WTC11 (cell line): ENCODE data around the gene F10. TPM values are rescaled to one million over a fixed set of nuclear protein-coding genes. Genes with fewer than 3 reads are reported as not detected.

ENCODE experiments used
- ATAC-seq: fragments of 200-7000 bp; cut with Tn5 transposase; 2 replicates; pipeline ENCODE4 v1.10.0; 2021; ENCODE audit warnings: mild to moderate bottlenecking, moderate library complexity
- CTCF ChIA-PET: fragments of 300-600 bp; sonication (Branson Sonifier 250); formaldehyde crosslinking; loops from one replicate; lab custom pipeline; 2021; ENCODE audit warnings: antibody characterized with exemption; lab: Charles Lee
- POLR2A ChIA-PET: fragments of 350-600 bp; sonication (Branson Sonifier 250); formaldehyde crosslinking; loops from one replicate; lab custom pipeline; 2021; ENCODE audit warnings: antibody characterized with exemption; lab: Charles Lee
- DNase-seq: peaks from one replicate; pipeline ENCODE4 v3.0.0; 2021; ENCODE audit warnings: low spot score
- H3K27ac Mint-ChIP-seq: 2 replicates; pipeline ENCODE4 v1.8.0; 2021; ENCODE audit warnings: mixed read lengths
- H3K27me3 Mint-ChIP-seq: 2 replicates; pipeline ENCODE4 v1.8.0; 2021; ENCODE audit warnings: low read depth, mild to moderate bottlenecking, moderate library complexity, mixed read lengths
- H3K36me3 Mint-ChIP-seq: 2 replicates; pipeline ENCODE4 v1.8.0; 2021; ENCODE audit warnings: mixed read lengths
- H3K4me1 Mint-ChIP-seq: 2 replicates; pipeline ENCODE4 v1.8.0; 2022; ENCODE audit warnings: mixed read lengths
- H3K4me3 Mint-ChIP-seq: 2 replicates; pipeline ENCODE4 v1.8.0; 2021; ENCODE audit warnings: mild to moderate bottlenecking, moderate library complexity, mixed read lengths
- H3K9me3 Mint-ChIP-seq: 2 replicates; pipeline ENCODE4 v1.8.0; 2021; ENCODE audit warnings: mixed read lengths
- AFF4 ChIP-seq: sonication (generic); formaldehyde crosslinking; IDR thresholded peaks from 2 replicates; pipeline ENCODE4 v1.8.1; 2023; ENCODE audit warnings: mild to moderate bottlenecking, missing genetic modification reagents, borderline replicate concordance
- ATF3 ChIP-seq: sonication (generic); formaldehyde crosslinking; conservative IDR thresholded peaks from 2 replicates; pipeline ENCODE4 v1.8.1; 2022; ENCODE audit warnings: mild to moderate bottlenecking, missing genetic modification reagents
- ATF6 ChIP-seq: sonication (generic); formaldehyde crosslinking; IDR thresholded peaks from 2 replicates; pipeline ENCODE4 v1.8.1; 2023; ENCODE audit warnings: mild to moderate bottlenecking, missing genetic modification reagents
- CTCF ChIP-seq: fragments of 200-600 bp; IDR thresholded peaks from 2 replicates; pipeline ENCODE4 v1.8.0; 2022; ENCODE audit warnings: antibody characterized with exemption
- FOXK1 ChIP-seq: sonication (generic); formaldehyde crosslinking; IDR thresholded peaks from 2 replicates; pipeline ENCODE4 v1.8.0; 2022; ENCODE audit warnings: mild to moderate bottlenecking, moderate library complexity, missing genetic modification reagents
- GTF2I ChIP-seq: fragments of 250-450 bp; sonication (Bioruptor Pico); conservative IDR thresholded peaks from 2 replicates; pipeline ENCODE4 v1.4.0; 2021; ENCODE audit warnings: mild to moderate bottlenecking
- KAT7 ChIP-seq: sonication (generic); formaldehyde crosslinking; IDR thresholded peaks from 2 replicates; pipeline ENCODE4 v1.8.1; 2023; ENCODE audit warnings: missing genetic modification reagents, mild to moderate bottlenecking, borderline replicate concordance
- MYBL2 ChIP-seq: sonication (generic); formaldehyde crosslinking; IDR thresholded peaks from 2 replicates; pipeline ENCODE4 v1.8.1; 2023; ENCODE audit warnings: mild to moderate bottlenecking, moderate library complexity, missing genetic modification reagents
- OVOL2 ChIP-seq: fragments of 250-450 bp; sonication (Bioruptor Pico); IDR thresholded peaks from 2 replicates; pipeline ENCODE4 v1.9.0; 2021; ENCODE audit warnings: mild to moderate bottlenecking, borderline replicate concordance
- RORB ChIP-seq: fragments of 250-450 bp; sonication (Bioruptor Pico); IDR thresholded peaks from 2 replicates; pipeline ENCODE4 v1.9.0; 2021; ENCODE audit warnings: mild to moderate bottlenecking
- SP1 ChIP-seq: sonication (generic); formaldehyde crosslinking; conservative IDR thresholded peaks from 2 replicates; pipeline ENCODE4 v1.8.1; 2022; ENCODE audit warnings: missing genetic modification reagents
- TP53 ChIP-seq: sonication (generic); formaldehyde crosslinking; IDR thresholded peaks from 2 replicates; pipeline ENCODE4 v1.8.1; 2023; ENCODE audit warnings: mild to moderate bottlenecking, missing genetic modification reagents
- ZNF281 ChIP-seq: sonication (generic); formaldehyde crosslinking; IDR thresholded peaks from 2 replicates; pipeline ENCODE4 v1.8.0; 2023; ENCODE audit warnings: mild to moderate bottlenecking, missing genetic modification reagents
- ZNF423 ChIP-seq: fragments of 250-450 bp; sonication (Bioruptor Pico); IDR thresholded peaks from 2 replicates; pipeline ENCODE4 v2.1.2; 2022; ENCODE audit warnings: mild to moderate bottlenecking, moderate library complexity
- ZNF512 ChIP-seq: sonication (generic); formaldehyde crosslinking; IDR thresholded peaks from 2 replicates; pipeline ENCODE4 v1.8.1; 2022; ENCODE audit warnings: missing genetic modification reagents, borderline replicate concordance
- ZNF671 ChIP-seq: fragments of 250-450 bp; sonication (Bioruptor Pico); IDR thresholded peaks from 2 replicates; pipeline ENCODE4 v1.8.0; 2021; ENCODE audit warnings: mild to moderate bottlenecking
- total RNA-seq: library from RNA; stranded (reverse); gene quantifications from 3 replicates; pipeline ENCODE4 v1.2.3, GENCODE V29; 2021

F10 gene
- total RNA-seq, 1 experiment from 2014 or later: 0.87 TPM

GRCh38 chr13:113140677-113141600, 18.3 kb downstream of the F10 start (continued):
- TF ChIP-seq AFF4 (CRISPR knock-in tag) (no peak), SP1 (no peak), ZNF671 (CRISPR knock-in tag) (no peak), KAT7 (CRISPR knock-in tag) (no peak), GTF2I (CRISPR knock-in tag) (no peak)

GRCh38 chr13:113141601-113141970, 19.0 kb downstream of the F10 start:
- no peak overlapping the region for H3K4me3 Mint-ChIP-seq

More at GRCh38 chr13:113141601-113141970, 19.0 kb downstream of the F10 start:
- Mint-ChIP-seq H3K9me3 (no peaks in the 10 kb centered on the region), H3K27me3 (no peaks in the 10 kb centered on the region), H3K27ac (no peak overlapping the region), H3K36me3 (no peaks in the 10 kb centered on the region), H3K4me1 (peaks cover 11% of the 10 kb centered on the region)
- ChIA-PET POLR2A (no interaction called here), CTCF (interaction anchor here (0.8 to 1.3 kb wide), 2 partner anchors 19 to 97 kb away, joined by 3 read pairs; partner anchors contain the start of gene F10)
- ATAC-seq (no peak), DNase-seq (no peak)
- TF ChIP-seq OVOL2 (CRISPR knock-in tag) (no peak), RORB (CRISPR knock-in tag) (no peak), ATF6 (no peak), ZNF512 (CRISPR knock-in tag) (no peak), KAT7 (CRISPR knock-in tag) (no peak), ATF3 (CRISPR knock-in tag) (no peak), CTCF (no peak), ZNF281 (no peak), ZNF423 (CRISPR knock-in tag) (no peak), TP53 (CRISPR knock-in tag) (no peak), MYBL2 (CRISPR knock-in tag) (no peak), FOXK1 (CRISPR knock-in tag) (no peak)
